NCI-H446 treated with DMSO at 0.1 percent for 48 hours (cell line): ENCODE measurements around the gene PITPNC1.
"Not testable (repeated sequence)": the region's sequence is repeated elsewhere in the genome, so short reads cannot be mapped to it uniquely, and the experiment has no call there.

ENCODE experiments used
- DNase-seq: peaks from one replicate; lab custom pipeline; 2025; lab: John Stamatoyannopoulos, UW

The PITPNC1 gene

GRCh38 chr17:67516571-67516970 is 139.5 kb downstream of the PITPNC1 start:
- DNase-seq: not testable (repeated sequence)

- no peak for DNase-seq
Observed at GRCh38 chr17:67517325-67517724, 140.2 kb downstream of the PITPNC1 start.

- no peak for DNase-seq
Observed at GRCh38 chr17:67518876-67519275, 141.8 kb downstream of the PITPNC1 start.

GRCh38 chr17:67519801-67520251 is 142.7 kb downstream of the PITPNC1 start:
- DNase-seq: no peak

GRCh38 chr17:67520252-67520906 is 143.3 kb downstream of the PITPNC1 start:
- no peak for DNase-seq

GRCh38 chr17:67520916-67521774 is 144.1 kb downstream of the PITPNC1 start:
- no peak for DNase-seq

- DNase-seq: no peak
Observed at GRCh38 chr17:67521775-67522069, 144.6 kb downstream of the PITPNC1 start.

GRCh38 chr17:67523101-67523500 is 146.0 kb downstream of the PITPNC1 start:
- DNase-seq: peak; percentile 59

- DNase-seq: no peak
Observed at GRCh38 chr17:67525239-67526135, 148.4 kb downstream of the PITPNC1 start.

GRCh38 chr17:67526700-67527099 is 149.6 kb downstream of the PITPNC1 start:
- no peak for DNase-seq

GRCh38 chr17:67528751-67529436 is 151.8 kb downstream of the PITPNC1 start:
- peak; percentile 21 for DNase-seq

GRCh38 chr17:67531291-67531690 is 154.2 kb downstream of the PITPNC1 start:
- peak; percentile 45 for DNase-seq

GRCh38 chr17:67532326-67532871 is 155.3 kb downstream of the PITPNC1 start:
- peak; percentile 31 for DNase-seq

- DNase-seq: no peak
Observed at GRCh38 chr17:67534941-67535340, 157.9 kb downstream of the PITPNC1 start.

- DNase-seq: no peak
Observed at GRCh38 chr17:67542219-67543114, 165.4 kb downstream of the PITPNC1 start.

- DNase-seq: peak; percentile 81
Observed at GRCh38 chr17:67544364-67544955, 167.4 kb downstream of the PITPNC1 start.

- DNase-seq: peak; percentile 7
Observed at GRCh38 chr17:67546578-67547527, 169.8 kb downstream of the PITPNC1 start.

- DNase-seq: no peak
Observed at GRCh38 chr17:67548693-67549092, 171.6 kb downstream of the PITPNC1 start.

- DNase-seq: no peak
Observed at GRCh38 chr17:67549820-67550219, 172.7 kb downstream of the PITPNC1 start.
